ENCODE measurements around the gene BDKRB2. TPM values are rescaled to one million over a fixed set of nuclear protein-coding genes. Genes with fewer than 3 reads are reported as not detected.

The BDKRB2 gene
- total and polyA plus RNA-seq, 2 experiments from 2014 or later, result 0.14 to 0.21 TPM

GRCh38 chr14:96208739-96209138 is 4.1 kb downstream of the BDKRB2 start:
- H4K20me1 ChIP-seq (replicated peaks; ENCODE audit: insufficient read depth), result no peaks in the 10 kb centered on the region
- H3K79me2 ChIP-seq (replicated peaks; ENCODE audit: insufficient read depth), result no peaks in the 10 kb centered on the region
- DNase-seq (ENCODE audit: low spot score) (no peak), ATAC-seq (no peak)
- no peak overlapping the region for H3K27ac Mint-ChIP-seq
- peaks cover 11% of the 10 kb centered on the region for H3K27me3 Mint-ChIP-seq (ENCODE audit: insufficient read depth, low read depth, poor library complexity)
- H3K9me3 Mint-ChIP-seq, result peaks cover 8% of the 10 kb centered on the region
- H2AFZ ChIP-seq, result no peak overlapping the region
- no peak overlapping the region for H3K4me3 ChIP-seq
- no peak overlapping the region for H3K4me2 ChIP-seq
- H3K4me1 ChIP-seq (ENCODE audit: insufficient read depth), result peaks cover 6% of the 10 kb centered on the region; the same call in 1 of the 2 replicates
- peaks cover 7% of the 10 kb centered on the region; the same call in 1 of the 3 replicates for H3K36me3 Mint-ChIP-seq (ENCODE audit: low read depth)
- H3K4me1 Mint-ChIP-seq, result peaks cover 30% of the 10 kb centered on the region
- TF ChIP-seq ZNF331 (CRISPR knock-in tag; IDR thresholded peaks at IDR 0.05; ENCODE audit: low read depth) (no peak), NANOG (IDR thresholded peaks at IDR 0.05; ENCODE audit: borderline replicate concordance) (no peak), STAT1 (IDR thresholded peaks at IDR 0.05; ENCODE audit: unreplicated experiment) (no peak), CREB1 (CRISPR knock-in tag; IDR thresholded peaks at IDR 0.05; ENCODE audit: low read depth) (no peak), POLR2AphosphoS5 (IDR thresholded peaks at IDR 0.05; ENCODE audit: low read depth) (no peak)
- TF ChIP-seq, protein P1, sequence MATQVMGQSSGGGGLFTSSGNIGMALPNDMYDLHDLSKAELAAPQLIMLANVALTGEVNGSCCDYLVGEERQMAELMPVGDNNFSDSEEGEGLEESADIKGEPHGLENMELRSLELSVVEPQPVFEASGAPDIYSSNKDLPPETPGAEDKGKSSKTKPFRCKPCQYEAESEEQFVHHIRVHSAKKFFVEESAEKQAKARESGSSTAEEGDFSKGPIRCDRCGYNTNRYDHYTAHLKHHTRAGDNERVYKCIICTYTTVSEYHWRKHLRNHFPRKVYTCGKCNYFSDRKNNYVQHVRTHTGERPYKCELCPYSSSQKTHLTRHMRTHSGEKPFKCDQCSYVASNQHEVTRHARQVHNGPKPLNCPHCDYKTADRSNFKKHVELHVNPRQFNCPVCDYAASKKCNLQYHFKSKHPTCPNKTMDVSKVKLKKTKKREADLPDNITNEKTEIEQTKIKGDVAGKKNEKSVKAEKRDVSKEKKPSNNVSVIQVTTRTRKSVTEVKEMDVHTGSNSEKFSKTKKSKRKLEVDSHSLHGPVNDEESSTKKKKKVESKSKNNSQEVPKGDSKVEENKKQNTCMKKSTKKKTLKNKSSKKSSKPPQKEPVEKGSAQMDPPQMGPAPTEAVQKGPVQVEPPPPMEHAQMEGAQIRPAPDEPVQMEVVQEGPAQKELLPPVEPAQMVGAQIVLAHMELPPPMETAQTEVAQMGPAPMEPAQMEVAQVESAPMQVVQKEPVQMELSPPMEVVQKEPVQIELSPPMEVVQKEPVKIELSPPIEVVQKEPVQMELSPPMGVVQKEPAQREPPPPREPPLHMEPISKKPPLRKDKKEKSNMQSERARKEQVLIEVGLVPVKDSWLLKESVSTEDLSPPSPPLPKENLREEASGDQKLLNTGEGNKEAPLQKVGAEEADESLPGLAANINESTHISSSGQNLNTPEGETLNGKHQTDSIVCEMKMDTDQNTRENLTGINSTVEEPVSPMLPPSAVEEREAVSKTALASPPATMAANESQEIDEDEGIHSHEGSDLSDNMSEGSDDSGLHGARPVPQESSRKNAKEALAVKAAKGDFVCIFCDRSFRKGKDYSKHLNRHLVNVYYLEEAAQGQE (IDR thresholded peaks at IDR 0.05; ENCODE audit: unreplicated experiment), result no peak
- TF ChIP-seq, protein P2, sequence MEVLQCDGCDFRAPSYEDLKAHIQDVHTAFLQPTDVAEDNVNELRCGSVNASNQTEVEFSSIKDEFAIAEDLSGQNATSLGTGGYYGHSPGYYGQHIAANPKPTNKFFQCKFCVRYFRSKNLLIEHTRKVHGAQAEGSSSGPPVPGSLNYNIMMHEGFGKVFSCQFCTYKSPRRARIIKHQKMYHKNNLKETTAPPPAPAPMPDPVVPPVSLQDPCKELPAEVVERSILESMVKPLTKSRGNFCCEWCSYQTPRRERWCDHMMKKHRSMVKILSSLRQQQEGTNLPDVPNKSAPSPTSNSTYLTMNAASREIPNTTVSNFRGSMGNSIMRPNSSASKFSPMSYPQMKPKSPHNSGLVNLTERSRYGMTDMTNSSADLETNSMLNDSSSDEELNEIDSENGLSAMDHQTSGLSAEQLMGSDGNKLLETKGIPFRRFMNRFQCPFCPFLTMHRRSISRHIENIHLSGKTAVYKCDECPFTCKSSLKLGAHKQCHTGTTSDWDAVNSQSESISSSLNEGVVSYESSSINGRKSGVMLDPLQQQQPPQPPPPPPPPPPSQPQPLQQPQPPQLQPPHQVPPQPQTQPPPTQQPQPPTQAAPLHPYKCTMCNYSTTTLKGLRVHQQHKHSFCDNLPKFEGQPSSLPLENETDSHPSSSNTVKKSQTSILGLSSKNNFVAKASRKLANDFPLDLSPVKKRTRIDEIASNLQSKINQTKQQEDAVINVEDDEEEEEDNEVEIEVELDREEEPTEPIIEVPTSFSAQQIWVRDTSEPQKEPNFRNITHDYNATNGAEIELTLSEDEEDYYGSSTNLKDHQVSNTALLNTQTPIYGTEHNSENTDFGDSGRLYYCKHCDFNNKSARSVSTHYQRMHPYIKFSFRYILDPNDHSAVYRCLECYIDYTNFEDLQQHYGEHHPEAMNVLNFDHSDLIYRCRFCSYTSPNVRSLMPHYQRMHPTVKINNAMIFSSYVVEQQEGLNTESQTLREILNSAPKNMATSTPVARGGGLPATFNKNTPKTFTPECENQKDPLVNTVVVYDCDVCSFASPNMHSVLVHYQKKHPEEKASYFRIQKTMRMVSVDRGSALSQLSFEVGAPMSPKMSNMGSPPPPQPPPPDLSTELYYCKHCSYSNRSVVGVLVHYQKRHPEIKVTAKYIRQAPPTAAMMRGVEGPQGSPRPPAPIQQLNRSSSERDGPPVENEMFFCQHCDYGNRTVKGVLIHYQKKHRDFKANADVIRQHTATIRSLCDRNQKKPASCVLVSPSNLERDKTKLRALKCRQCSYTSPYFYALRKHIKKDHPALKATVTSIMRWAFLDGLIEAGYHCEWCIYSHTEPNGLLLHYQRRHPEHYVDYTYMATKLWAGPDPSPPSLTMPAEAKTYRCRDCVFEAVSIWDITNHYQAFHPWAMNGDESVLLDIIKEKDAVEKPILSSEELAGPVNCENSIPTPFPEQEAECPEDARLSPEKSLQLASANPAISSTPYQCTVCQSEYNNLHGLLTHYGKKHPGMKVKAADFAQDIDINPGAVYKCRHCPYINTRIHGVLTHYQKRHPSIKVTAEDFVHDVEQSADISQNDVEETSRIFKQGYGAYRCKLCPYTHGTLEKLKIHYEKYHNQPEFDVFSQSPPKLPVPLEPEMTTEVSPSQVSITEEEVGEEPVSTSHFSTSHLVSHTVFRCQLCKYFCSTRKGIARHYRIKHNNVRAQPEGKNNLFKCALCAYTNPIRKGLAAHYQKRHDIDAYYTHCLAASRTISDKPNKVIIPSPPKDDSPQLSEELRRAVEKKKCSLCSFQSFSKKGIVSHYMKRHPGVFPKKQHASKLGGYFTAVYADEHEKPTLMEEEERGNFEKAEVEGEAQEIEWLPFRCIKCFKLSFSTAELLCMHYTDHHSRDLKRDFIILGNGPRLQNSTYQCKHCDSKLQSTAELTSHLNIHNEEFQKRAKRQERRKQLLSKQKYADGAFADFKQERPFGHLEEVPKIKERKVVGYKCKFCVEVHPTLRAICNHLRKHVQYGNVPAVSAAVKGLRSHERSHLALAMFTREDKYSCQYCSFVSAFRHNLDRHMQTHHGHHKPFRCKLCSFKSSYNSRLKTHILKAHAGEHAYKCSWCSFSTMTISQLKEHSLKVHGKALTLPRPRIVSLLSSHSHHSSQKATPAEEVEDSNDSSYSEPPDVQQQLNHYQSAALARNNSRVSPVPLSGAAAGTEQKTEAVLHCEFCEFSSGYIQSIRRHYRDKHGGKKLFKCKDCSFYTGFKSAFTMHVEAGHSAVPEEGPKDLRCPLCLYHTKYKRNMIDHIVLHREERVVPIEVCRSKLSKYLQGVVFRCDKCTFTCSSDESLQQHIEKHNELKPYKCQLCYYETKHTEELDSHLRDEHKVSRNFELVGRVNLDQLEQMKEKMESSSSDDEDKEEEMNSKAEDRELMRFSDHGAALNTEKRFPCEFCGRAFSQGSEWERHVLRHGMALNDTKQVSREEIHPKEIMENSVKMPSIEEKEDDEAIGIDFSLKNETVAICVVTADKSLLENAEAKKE (CRISPR knock-in tag; IDR thresholded peaks at IDR 0.05), result no peak
- H3K27me3 ChIP-seq (ENCODE audit: insufficient read depth), result peaks cover 19% of the 10 kb centered on the region
- H3K36me3 ChIP-seq (ENCODE audit: insufficient read depth), result no peaks in the 10 kb centered on the region
- 0 out of 2 replicates have a peak, but pooled peaks cover under 1% of the 10 kb centered on the region for H3K9me2 ChIP-seq (ENCODE audit: insufficient read depth)
- H3K4me3 Mint-ChIP-seq, result no peak overlapping the region
- H3K27ac ChIP-seq (ENCODE audit: low read depth), result no peak overlapping the region
- no peaks in the 10 kb centered on the region for H3F3A ChIP-seq (replicated peaks; ENCODE audit: low read depth)

All from GM23338 (cell line).